ENCODE results near the gene FMO4.
"Not testable (repeated sequence)": the region's sequence is repeated elsewhere in the genome, so short reads cannot be mapped to it uniquely, and the experiment has no call there.

FMO4 gene

DNA sequence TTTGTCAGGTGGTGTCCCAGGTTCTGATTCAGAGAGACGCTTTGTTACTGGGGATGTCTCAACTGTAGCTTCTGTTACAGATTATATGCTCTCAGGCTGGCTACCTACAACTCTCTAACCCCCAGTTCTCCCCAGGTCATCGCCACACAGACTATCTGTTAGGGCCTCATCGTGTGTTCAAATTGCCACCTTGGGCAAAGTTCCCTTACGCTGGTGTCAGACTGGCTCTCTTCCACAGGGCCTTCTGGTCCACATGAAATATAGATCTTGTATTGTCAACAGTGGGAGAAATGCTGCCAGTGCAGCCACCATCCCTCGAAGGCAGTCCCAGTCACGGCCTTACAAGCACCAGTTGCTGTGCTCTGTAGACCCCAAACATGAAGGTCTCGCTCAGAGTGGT lies 15.3 kb downstream of the FMO4 start:
- no peak for TF ChIP-seq TARDBP (IDR thresholded peaks at IDR 0.05)
- no peak for TF ChIP-seq ZNF384 (IDR thresholded peaks at IDR 0.05)
- no peak for TF ChIP-seq LEF1 (IDR thresholded peaks at IDR 0.05; ENCODE audit: borderline replicate concordance)
- TF ChIP-seq FOXA1 (IDR thresholded peaks at IDR 0.05), result no peak
- no peak for TF ChIP-seq SUZ12 (IDR thresholded peaks at IDR 0.05)
- no peak for TF ChIP-seq CTBP1 (IDR thresholded peaks at IDR 0.05; ENCODE audit: borderline replicate concordance)
- no peak for TF ChIP-seq BHLHE40 (IDR thresholded peaks at IDR 0.05; ENCODE audit: borderline replicate concordance)
- TF ChIP-seq ELF4 (IDR thresholded peaks at IDR 0.05), result no peak
- no peak for TF ChIP-seq ARNT (IDR thresholded peaks at IDR 0.05)
- no peak for TF ChIP-seq L3MBTL2 (conservative IDR thresholded peaks at IDR 0.05)
- TF ChIP-seq PKNOX1 (IDR thresholded peaks at IDR 0.05), result no peak
- no peak for TF ChIP-seq FOXM1 (IDR thresholded peaks at IDR 0.05; ENCODE audit: borderline replicate concordance)
- TF ChIP-seq NFRKB (IDR thresholded peaks at IDR 0.05), result no peak
- CTCF ChIA-PET, result no interaction called here
- DNase-seq (ENCODE audit: extremely low spot score), result no peak
- POLR2A ChIA-PET, result no interaction called here

- DNase-seq (ENCODE audit: extremely low spot score), result no peak
- ChIA-PET POLR2A (no interaction called here), CTCF (no interaction called here)
- no peak for TF ChIP-seq NFRKB (IDR thresholded peaks at IDR 0.05)
- TF ChIP-seq BHLHE40 (IDR thresholded peaks at IDR 0.05; ENCODE audit: borderline replicate concordance), result no peak
- no peak for TF ChIP-seq HDGF (IDR thresholded peaks at IDR 0.05; ENCODE audit: borderline replicate concordance)
- no peak for TF ChIP-seq ELF4 (IDR thresholded peaks at IDR 0.05)
- no peak for TF ChIP-seq SUZ12 (IDR thresholded peaks at IDR 0.05)
- TF ChIP-seq L3MBTL2 (conservative IDR thresholded peaks at IDR 0.05), result no peak
- TF ChIP-seq FOXM1 (IDR thresholded peaks at IDR 0.05; ENCODE audit: borderline replicate concordance), result no peak
- no peak for TF ChIP-seq SP1 (IDR thresholded peaks at IDR 0.05)
- TF ChIP-seq FOXA1 (IDR thresholded peaks at IDR 0.05), result no peak
Observed at GRCh38 chr1:171334024-171334640, 20.1 kb downstream of the FMO4 start.

DNA sequence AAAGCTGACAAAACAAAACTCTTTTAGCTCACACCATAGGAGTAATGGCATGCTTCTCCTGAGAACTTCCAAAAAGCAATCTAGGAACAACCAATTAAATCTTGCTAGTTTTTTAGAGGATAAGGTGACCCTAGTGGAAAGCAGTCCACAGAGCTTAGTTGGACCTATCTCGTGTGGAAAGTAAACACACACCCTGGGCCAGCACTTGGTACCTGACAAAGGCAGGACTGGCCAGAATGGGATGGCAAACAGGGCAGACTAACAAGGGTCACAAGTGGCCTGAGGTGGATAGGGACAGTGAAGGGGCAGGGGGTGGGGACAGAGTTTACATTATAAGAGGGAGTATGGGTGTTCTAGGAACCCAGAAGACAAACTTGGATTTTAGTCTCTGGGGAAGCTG lies 22.0 kb downstream of the FMO4 start:
- no peak for DNase-seq (ENCODE audit: extremely low spot score)
- CTCF ChIA-PET, result interaction anchor here (3.0 kb wide), 1 partner anchor 22 kb away, joined by 9 read pairs; the partner anchor contains the start of gene FMO4
- POLR2A ChIA-PET, result no interaction called here
- TF ChIP-seq SP1 (IDR thresholded peaks at IDR 0.05), result no peak
- no peak for TF ChIP-seq HDGF (IDR thresholded peaks at IDR 0.05; ENCODE audit: borderline replicate concordance)
- TF ChIP-seq TARDBP (IDR thresholded peaks at IDR 0.05), result no peak
- TF ChIP-seq LEF1 (IDR thresholded peaks at IDR 0.05; ENCODE audit: borderline replicate concordance), result no peak
- no peak for TF ChIP-seq FOXK2 (IDR thresholded peaks at IDR 0.05)
- TF ChIP-seq PKNOX1 (IDR thresholded peaks at IDR 0.05), result no peak
- no peak for TF ChIP-seq NFRKB (IDR thresholded peaks at IDR 0.05)

GRCh38 chr1:171339345-171339744 lies 25.4 kb downstream of the FMO4 start:
- CTCF ChIA-PET; DNase-seq (ENCODE audit: extremely low spot score); POLR2A ChIA-PET: not testable (repeated sequence)

DNA sequence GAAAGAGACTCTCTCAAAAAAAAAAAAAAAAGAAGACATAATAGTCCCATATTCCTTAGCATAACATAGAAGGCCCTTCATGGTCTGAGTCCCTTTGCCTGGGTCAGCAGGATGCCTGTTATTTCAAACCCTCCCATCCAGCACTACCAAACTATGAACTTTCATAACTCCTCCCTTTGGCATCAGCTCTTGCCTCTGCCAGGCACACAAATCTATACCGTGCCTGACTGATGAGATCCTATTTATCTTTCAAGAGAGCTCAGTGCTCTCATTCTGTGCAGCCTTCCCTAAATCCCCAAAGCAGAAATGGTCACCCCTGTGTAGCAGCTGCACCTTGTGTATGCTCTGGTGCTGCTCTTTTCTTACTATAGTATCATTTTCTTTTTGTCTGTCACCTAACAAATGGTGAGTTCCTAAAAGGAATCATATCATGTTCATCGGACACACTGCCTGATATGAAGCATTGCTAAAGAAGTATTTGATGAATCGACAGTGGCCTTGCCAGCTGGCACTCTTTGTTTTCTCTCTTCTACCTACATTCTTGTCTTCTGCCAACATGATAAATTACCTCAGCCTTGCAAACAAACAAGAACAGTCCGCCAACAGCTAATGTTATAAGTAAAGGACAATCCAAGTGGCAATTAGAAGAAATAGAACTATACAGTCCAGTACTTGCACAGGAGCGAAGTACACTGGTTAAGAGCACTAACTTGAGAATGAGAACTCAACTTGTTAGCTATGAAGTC lies 29.9 kb downstream of the FMO4 start:
- no peak for TF ChIP-seq LEF1 (IDR thresholded peaks at IDR 0.05; ENCODE audit: borderline replicate concordance)
- TF ChIP-seq NFRKB (IDR thresholded peaks at IDR 0.05), result no peak
- TF ChIP-seq FOXA1 (IDR thresholded peaks at IDR 0.05), result no peak
- no peak for TF ChIP-seq FOXM1 (IDR thresholded peaks at IDR 0.05; ENCODE audit: borderline replicate concordance)
- no peak for TF ChIP-seq ELF4 (IDR thresholded peaks at IDR 0.05)
- no peak for TF ChIP-seq CTBP1 (IDR thresholded peaks at IDR 0.05; ENCODE audit: borderline replicate concordance)
- no peak for TF ChIP-seq PKNOX1 (IDR thresholded peaks at IDR 0.05)
- no peak for TF ChIP-seq FOXK2 (IDR thresholded peaks at IDR 0.05)
- no peak for TF ChIP-seq ARNT (IDR thresholded peaks at IDR 0.05)
- TF ChIP-seq HDGF (IDR thresholded peaks at IDR 0.05; ENCODE audit: borderline replicate concordance), result no peak
- TF ChIP-seq TARDBP (IDR thresholded peaks at IDR 0.05), result no peak
- no peak for TF ChIP-seq BHLHE40 (IDR thresholded peaks at IDR 0.05; ENCODE audit: borderline replicate concordance)
- TF ChIP-seq L3MBTL2 (conservative IDR thresholded peaks at IDR 0.05), result no peak
- TF ChIP-seq ZNF384 (IDR thresholded peaks at IDR 0.05), result no peak
- no peak for TF ChIP-seq SUZ12 (IDR thresholded peaks at IDR 0.05)
- no peak for TF ChIP-seq SP1 (IDR thresholded peaks at IDR 0.05)
- CTCF ChIA-PET, result no interaction called here
- no peak for DNase-seq (ENCODE audit: extremely low spot score)
- POLR2A ChIA-PET, result no interaction called here

DNA sequence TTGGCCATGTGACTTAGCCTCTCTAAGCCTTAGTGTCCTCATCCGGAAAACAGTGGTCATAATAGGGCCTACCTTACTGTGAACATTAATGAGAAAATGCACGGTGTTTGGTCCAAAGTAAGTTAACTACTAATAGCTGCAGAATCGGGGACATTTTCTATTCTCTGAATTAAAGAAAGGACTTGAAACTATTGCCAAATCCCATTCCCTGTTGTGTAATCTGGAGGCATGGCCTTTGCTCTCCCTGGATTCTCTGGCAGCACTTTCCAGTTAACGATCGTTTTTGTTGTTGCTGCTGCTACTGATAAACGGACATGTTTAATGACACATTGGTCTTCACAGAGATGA lies 30.5 kb downstream of the FMO4 start:
- POLR2A ChIA-PET, result no interaction called here
- no peak for DNase-seq (ENCODE audit: extremely low spot score)
- CTCF ChIA-PET, result no interaction called here
- TF ChIP-seq PKNOX1 (IDR thresholded peaks at IDR 0.05), result no peak
- TF ChIP-seq TARDBP (IDR thresholded peaks at IDR 0.05), result no peak
- no peak for TF ChIP-seq CTBP1 (IDR thresholded peaks at IDR 0.05; ENCODE audit: borderline replicate concordance)
- TF ChIP-seq ELF4 (IDR thresholded peaks at IDR 0.05), result no peak
- TF ChIP-seq ARNT (IDR thresholded peaks at IDR 0.05), result no peak
- no peak for TF ChIP-seq LEF1 (IDR thresholded peaks at IDR 0.05; ENCODE audit: borderline replicate concordance)
- TF ChIP-seq FOXM1 (IDR thresholded peaks at IDR 0.05; ENCODE audit: borderline replicate concordance), result no peak
- TF ChIP-seq L3MBTL2 (conservative IDR thresholded peaks at IDR 0.05), result no peak

Measured in HEK293T (cell line).